ENCODE measurements around the gene ZNF148.

Gene ZNF148

GRCh38 chr3:125229707-125230106 lies 145.4 kb downstream of the ZNF148 start:
- DNase-seq (ENCODE audit: low read depth in 1 of 2, low spot score in 1 of 2): no peak

GRCh38 chr3:125229168-125229567 lies 146.0 kb downstream of the ZNF148 start:
- no peak for DNase-seq (ENCODE audit: low read depth in 1 of 2, low spot score in 1 of 2)

- no peak for DNase-seq (ENCODE audit: low read depth in 1 of 2, low spot score in 1 of 2)
Measured at GRCh38 chr3:125221831-125222230, 153.3 kb downstream of the ZNF148 start.

GRCh38 chr3:125220727-125221429 lies 154.2 kb downstream of the ZNF148 start:
- DNase-seq (ENCODE audit: low read depth in 1 of 2, low spot score in 1 of 2): no peak

GRCh38 chr3:125220183-125220582 lies 154.9 kb downstream of the ZNF148 start:
- no peak for DNase-seq (ENCODE audit: low read depth in 1 of 2, low spot score in 1 of 2)

GRCh38 chr3:125219261-125219701 lies 155.8 kb downstream of the ZNF148 start:
- no peak for DNase-seq (ENCODE audit: low read depth in 1 of 2, low spot score in 1 of 2)

- no peak for DNase-seq (ENCODE audit: low read depth in 1 of 2, low spot score in 1 of 2)
Measured at GRCh38 chr3:125214738-125215137, 160.4 kb downstream of the ZNF148 start.

GRCh38 chr3:125213946-125214542 lies 161.1 kb downstream of the ZNF148 start:
- DNase-seq (ENCODE audit: low read depth in 1 of 2, low spot score in 1 of 2): no peak

GRCh38 chr3:125213364-125213755 lies 161.8 kb downstream of the ZNF148 start:
- no peak for DNase-seq (ENCODE audit: low read depth in 1 of 2, low spot score in 1 of 2)

- DNase-seq (ENCODE audit: low read depth in 1 of 2, low spot score in 1 of 2): no peak
Measured at GRCh38 chr3:125212509-125213363, 162.4 kb downstream of the ZNF148 start, which contains the start of gene SLC12A8. Gene SLC12A8, minus strand, starts transcription at chr3:125212748. Its CDS starts 1,399 bp downstream, at chr3:125211349.

GRCh38 chr3:125212091-125212508 lies 163.0 kb downstream of the ZNF148 start:
- no peak for DNase-seq (ENCODE audit: low read depth in 1 of 2, low spot score in 1 of 2)

GRCh38 chr3:125211523-125212090 lies 163.5 kb downstream of the ZNF148 start:
- no peak for DNase-seq (ENCODE audit: low read depth in 1 of 2, low spot score in 1 of 2)

- DNase-seq (ENCODE audit: low read depth in 1 of 2, low spot score in 1 of 2): no peak
Measured at GRCh38 chr3:125207949-125208568, 167.1 kb downstream of the ZNF148 start.

- no peak for DNase-seq (ENCODE audit: low read depth in 1 of 2, low spot score in 1 of 2)
Measured at GRCh38 chr3:125207507-125207906, 167.6 kb downstream of the ZNF148 start.

- DNase-seq (ENCODE audit: low read depth in 1 of 2, low spot score in 1 of 2): no peak
Measured at GRCh38 chr3:125206934-125207333, 168.2 kb downstream of the ZNF148 start.

- DNase-seq (ENCODE audit: low read depth in 1 of 2, low spot score in 1 of 2): no peak
Measured at GRCh38 chr3:125203731-125204130, 171.4 kb downstream of the ZNF148 start.

- no peak for DNase-seq (ENCODE audit: low read depth in 1 of 2, low spot score in 1 of 2)
Measured at GRCh38 chr3:125202197-125202596, 172.9 kb downstream of the ZNF148 start.

- DNase-seq (ENCODE audit: low read depth in 1 of 2, low spot score in 1 of 2): no peak
Measured at GRCh38 chr3:125200731-125201139, 174.4 kb downstream of the ZNF148 start.

- no peak for DNase-seq (ENCODE audit: low read depth in 1 of 2, low spot score in 1 of 2)
Measured at GRCh38 chr3:125194849-125195601, 180.1 kb downstream of the ZNF148 start.
